Measurements from ENCODE around the gene YIPF5. TPM values are rescaled to one million over a fixed set of nuclear protein-coding genes. Genes with fewer than 3 reads are reported as not detected.

YIPF5 gene
- 35.8 TPM for polyA plus RNA-seq (2013, experiment 1 of 4)
- 39.9 TPM for polyA plus RNA-seq (2013, experiment 2 of 4)
- 33.6 TPM for polyA plus RNA-seq (2013, experiment 3 of 4)
- 41.7 TPM for polyA plus RNA-seq (2013, experiment 4 of 4)

GRCh38 chr5:144170276-144171024 lies at the start of gene YIPF5, which contains the start of gene KCTD16:
TSS of gene YIPF5 (minus strand) at chr5:144170659. CDS start at chr5:144169955, 704 bp downstream.
TSS of gene KCTD16 (plus strand) at chr5:144170873.
- H3K4me3 ChIP-seq (ENCODE audit: insufficient read depth, low read depth, low read length) = peak within 1 kb of the TSS; percentile 84
- peaks cover under 1% of the 10 kb centered on the region for H3K36me3 ChIP-seq (ENCODE audit: control insufficient read depth, insufficient read depth, low read length)
- H3K9me3 ChIP-seq (ENCODE audit: control insufficient read depth, low read length) = no peaks in the 10 kb centered on the region
- peak within 1 kb of the TSS; percentile 17 for H3K27ac ChIP-seq (ENCODE audit: insufficient read depth, low read depth, low read length, poor library complexity, severe bottlenecking)
- 0 to 1% methylated on average over 37 to 39 of the region's 39 CpGs for WGBS, 2 experiments
- H3K27me3 ChIP-seq (ENCODE audit: control insufficient read depth, insufficient read depth, low read length, poor library complexity, severe bottlenecking) = no peaks in the 10 kb centered on the region
- H3K4me1 ChIP-seq (ENCODE audit: control insufficient read depth, insufficient read depth, low read length) = peaks cover 12% of the 10 kb centered on the region

DNA sequence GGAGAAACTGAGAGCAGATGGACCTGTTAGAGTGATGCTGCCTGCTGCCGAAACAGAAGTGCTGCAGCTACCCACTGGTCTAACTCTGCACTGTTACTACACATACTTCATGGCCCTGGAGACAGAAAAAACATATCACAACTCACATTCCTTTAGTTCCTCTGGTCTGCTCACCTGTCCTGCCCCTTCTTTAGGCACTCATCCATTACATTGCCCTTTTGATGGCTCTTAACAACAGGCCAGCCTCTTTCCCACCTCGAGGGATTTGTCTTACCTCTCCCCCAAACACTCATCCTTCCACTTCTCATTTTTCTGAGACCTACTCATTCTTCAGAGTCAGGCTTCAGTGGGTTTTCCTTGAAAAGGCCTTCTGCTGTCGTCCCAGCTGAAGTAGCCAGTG lies 49.4 kb upstream of the YIPF5 start:
- 88 to 89% methylated on average over 3 of the region's 3 CpGs for WGBS, 2 experiments
- Histone ChIP-seq H3K4me1 (ENCODE audit: control insufficient read depth, insufficient read depth, low read length) (no peaks in the 10 kb centered on the region), H3K27ac (ENCODE audit: insufficient read depth, low read depth, low read length, poor library complexity, severe bottlenecking) (no peak overlapping the region), H3K9me3 (ENCODE audit: control insufficient read depth, low read length) (no peaks in the 10 kb centered on the region), H3K27me3 (ENCODE audit: control insufficient read depth, insufficient read depth, low read length, poor library complexity, severe bottlenecking) (no peaks in the 10 kb centered on the region), H3K36me3 (ENCODE audit: control insufficient read depth, insufficient read depth, low read length) (no peaks in the 10 kb centered on the region), H3K4me3 (ENCODE audit: insufficient read depth, low read depth, low read length) (no peak overlapping the region)

GRCh38 chr5:144210655-144211054 lies 40.2 kb upstream of the YIPF5 start:
- no peaks in the 10 kb centered on the region for H3K4me1 ChIP-seq (ENCODE audit: control insufficient read depth, insufficient read depth, low read length)
- H3K4me3 ChIP-seq (ENCODE audit: insufficient read depth, low read depth, low read length) = no peak overlapping the region
- H3K36me3 ChIP-seq (ENCODE audit: control insufficient read depth, insufficient read depth, low read length) = no peaks in the 10 kb centered on the region
- no peaks in the 10 kb centered on the region for H3K9me3 ChIP-seq (ENCODE audit: control insufficient read depth, low read length)
- H3K27ac ChIP-seq (ENCODE audit: insufficient read depth, low read depth, low read length, poor library complexity, severe bottlenecking) = no peak overlapping the region
- WGBS, 2 experiments = 89 to 100% methylated on average over 1 of the region's 1 CpG
- peaks cover 14% of the 10 kb centered on the region for H3K27me3 ChIP-seq (ENCODE audit: control insufficient read depth, insufficient read depth, low read length, poor library complexity, severe bottlenecking)

DNA sequence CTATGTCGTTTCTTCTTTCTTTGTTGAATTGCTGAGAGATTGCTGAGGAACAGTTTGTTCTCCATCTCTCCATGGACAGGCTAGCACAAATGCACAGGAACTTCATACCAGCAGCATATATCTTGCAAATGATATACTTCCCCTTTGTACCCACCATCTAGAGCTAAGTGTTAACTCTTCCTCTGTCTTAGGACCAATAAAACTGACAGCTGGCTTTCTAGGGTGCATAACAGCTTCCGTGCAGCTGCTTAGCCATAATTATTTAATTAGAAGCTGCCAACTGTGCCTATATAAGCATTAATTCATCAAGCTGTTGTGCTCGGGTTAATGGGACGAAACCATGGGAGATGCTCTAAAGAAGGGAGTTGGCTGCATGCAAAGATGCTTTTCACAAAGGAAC lies 38.9 kb upstream of the YIPF5 start:
- Histone ChIP-seq H3K27me3 (ENCODE audit: control insufficient read depth, insufficient read depth, low read length, poor library complexity, severe bottlenecking) (peaks cover 25% of the 10 kb centered on the region), H3K27ac (ENCODE audit: insufficient read depth, low read depth, low read length, poor library complexity, severe bottlenecking) (no peak overlapping the region), H3K4me1 (ENCODE audit: control insufficient read depth, insufficient read depth, low read length) (peaks cover under 1% of the 10 kb centered on the region), H3K9me3 (ENCODE audit: control insufficient read depth, low read length) (no peaks in the 10 kb centered on the region), H3K4me3 (ENCODE audit: insufficient read depth, low read depth, low read length) (no peak overlapping the region), H3K36me3 (ENCODE audit: control insufficient read depth, insufficient read depth, low read length) (no peaks in the 10 kb centered on the region)
- WGBS, 2 experiments = 88 to 92% methylated on average over 3 to 4 of the region's 4 CpGs

DNA sequence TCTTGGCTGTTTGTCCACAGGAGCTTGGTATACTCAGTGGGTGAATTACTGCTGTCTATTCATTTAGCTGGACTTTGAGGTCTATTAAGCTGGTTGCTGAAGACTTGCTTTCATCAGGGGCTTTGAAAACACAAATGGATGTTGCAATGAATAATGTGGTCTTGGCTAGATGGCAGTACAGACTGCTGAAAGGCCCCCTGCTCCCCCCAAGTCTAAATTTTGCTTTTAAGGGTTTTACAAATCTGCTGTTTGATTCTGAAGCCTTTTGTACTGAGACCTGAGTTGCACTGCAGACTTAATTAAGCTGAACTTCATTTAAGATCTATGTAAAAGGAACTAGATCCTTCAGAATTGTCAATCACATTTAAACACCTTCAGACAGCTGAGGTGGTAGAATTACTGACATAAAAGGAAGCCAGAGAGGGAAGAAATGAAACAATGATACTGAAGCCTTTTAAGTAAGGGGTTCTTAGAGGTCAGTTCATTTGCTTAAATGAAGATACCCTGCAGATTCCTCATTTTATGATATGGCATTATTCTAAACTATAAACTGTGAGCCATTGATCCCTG lies 37.5 kb upstream of the YIPF5 start:
- Histone ChIP-seq H3K9me3 (ENCODE audit: control insufficient read depth, low read length) (no peaks in the 10 kb centered on the region), H3K27me3 (ENCODE audit: control insufficient read depth, insufficient read depth, low read length, poor library complexity, severe bottlenecking) (peaks cover 27% of the 10 kb centered on the region), H3K4me3 (ENCODE audit: insufficient read depth, low read depth, low read length) (no peak overlapping the region), H3K4me1 (ENCODE audit: control insufficient read depth, insufficient read depth, low read length) (peaks cover 5% of the 10 kb centered on the region), H3K36me3 (ENCODE audit: control insufficient read depth, insufficient read depth, low read length) (no peaks in the 10 kb centered on the region), H3K27ac (ENCODE audit: insufficient read depth, low read depth, low read length, poor library complexity, severe bottlenecking) (no peak overlapping the region)

GRCh38 chr5:144206141-144206540 lies 35.7 kb upstream of the YIPF5 start:
- H3K27ac ChIP-seq (ENCODE audit: insufficient read depth, low read depth, low read length, poor library complexity, severe bottlenecking) = no peak overlapping the region
- WGBS, 2 experiments = 100% methylated on average over 1 of the region's 2 CpGs; no CpG with 5 or more reads in 1 of the 2 experiments
- H3K4me3 ChIP-seq (ENCODE audit: insufficient read depth, low read depth, low read length) = no peak overlapping the region
- H3K27me3 ChIP-seq (ENCODE audit: control insufficient read depth, insufficient read depth, low read length, poor library complexity, severe bottlenecking) = peaks cover 27% of the 10 kb centered on the region
- H3K4me1 ChIP-seq (ENCODE audit: control insufficient read depth, insufficient read depth, low read length) = peaks cover 5% of the 10 kb centered on the region
- H3K9me3 ChIP-seq (ENCODE audit: control insufficient read depth, low read length) = no peaks in the 10 kb centered on the region
- no peaks in the 10 kb centered on the region for H3K36me3 ChIP-seq (ENCODE audit: control insufficient read depth, insufficient read depth, low read length)

GRCh38 chr5:144205141-144205551 lies 34.7 kb upstream of the YIPF5 start:
- H3K4me1 ChIP-seq (ENCODE audit: control insufficient read depth, insufficient read depth, low read length) = peaks cover 5% of the 10 kb centered on the region
- peaks cover 27% of the 10 kb centered on the region for H3K27me3 ChIP-seq (ENCODE audit: control insufficient read depth, insufficient read depth, low read length, poor library complexity, severe bottlenecking)
- H3K9me3 ChIP-seq (ENCODE audit: control insufficient read depth, low read length) = no peaks in the 10 kb centered on the region
- H3K4me3 ChIP-seq (ENCODE audit: insufficient read depth, low read depth, low read length) = peak overlapping the region; percentile 40
- no peaks in the 10 kb centered on the region for H3K36me3 ChIP-seq (ENCODE audit: control insufficient read depth, insufficient read depth, low read length)
- H3K27ac ChIP-seq (ENCODE audit: insufficient read depth, low read depth, low read length, poor library complexity, severe bottlenecking) = no peak overlapping the region
- 1 to 2% methylated on average over 31 of the region's 31 CpGs for WGBS, 2 experiments

DNA sequence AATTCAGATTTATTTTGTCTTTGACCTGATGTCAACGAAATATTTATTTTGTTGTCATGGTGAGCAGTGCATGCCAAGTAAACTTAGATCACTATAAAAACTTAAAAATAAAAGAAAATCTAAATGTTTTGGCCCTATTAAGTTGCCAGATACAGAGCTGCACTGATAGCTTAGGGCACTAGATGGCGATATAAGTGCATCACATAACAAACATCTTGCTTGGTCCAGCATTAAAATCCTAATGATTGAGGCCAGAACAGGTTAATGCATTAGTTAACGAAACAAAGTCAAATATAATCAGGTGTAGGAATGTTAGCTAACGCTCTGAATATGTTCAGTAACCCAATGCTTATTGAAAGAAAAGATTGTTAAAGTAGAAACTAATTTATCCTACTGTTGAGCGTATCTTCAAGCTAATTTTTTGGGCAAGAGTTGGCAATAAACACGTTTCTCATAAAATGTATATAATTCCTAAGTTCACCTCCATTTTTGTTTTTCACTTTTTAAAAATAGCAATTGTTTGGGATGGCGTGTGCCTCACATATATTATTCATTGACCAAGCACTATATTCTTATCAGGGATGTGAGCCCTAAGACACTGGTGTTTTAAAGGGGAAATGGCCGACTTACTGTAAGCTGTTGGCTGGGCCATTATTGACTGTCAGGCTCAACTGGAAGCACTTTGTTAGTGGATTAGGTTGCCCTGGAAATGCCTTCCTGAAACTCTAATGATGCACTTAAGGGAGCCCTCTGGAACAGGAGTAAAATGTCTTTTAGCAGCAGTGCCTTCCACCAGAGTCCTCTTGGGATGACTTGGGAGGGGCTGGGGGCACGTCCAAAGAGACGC lies 33.5 kb upstream of the YIPF5 start:
- H3K4me3 ChIP-seq (ENCODE audit: insufficient read depth, low read depth, low read length) = no peak overlapping the region
- H3K27me3 ChIP-seq (ENCODE audit: control insufficient read depth, insufficient read depth, low read length, poor library complexity, severe bottlenecking) = peaks cover 27% of the 10 kb centered on the region
- no peak overlapping the region for H3K27ac ChIP-seq (ENCODE audit: insufficient read depth, low read depth, low read length, poor library complexity, severe bottlenecking)
- H3K36me3 ChIP-seq (ENCODE audit: control insufficient read depth, insufficient read depth, low read length) = no peaks in the 10 kb centered on the region
- H3K9me3 ChIP-seq (ENCODE audit: control insufficient read depth, low read length) = no peaks in the 10 kb centered on the region
- peaks cover 5% of the 10 kb centered on the region for H3K4me1 ChIP-seq (ENCODE audit: control insufficient read depth, insufficient read depth, low read length)
- 51 to 58% methylated on average over 6 to 9 of the region's 10 CpGs for WGBS, 2 experiments

- H3K36me3 ChIP-seq (ENCODE audit: control insufficient read depth, insufficient read depth, low read length) = no peaks in the 10 kb centered on the region
- no peak overlapping the region for H3K27ac ChIP-seq (ENCODE audit: insufficient read depth, low read depth, low read length, poor library complexity, severe bottlenecking)
- WGBS, 2 experiments = 100% methylated on average over 1 of the region's 1 CpG
- H3K4me1 ChIP-seq (ENCODE audit: control insufficient read depth, insufficient read depth, low read length) = peaks cover 5% of the 10 kb centered on the region
- peaks cover 27% of the 10 kb centered on the region for H3K27me3 ChIP-seq (ENCODE audit: control insufficient read depth, insufficient read depth, low read length, poor library complexity, severe bottlenecking)
- H3K4me3 ChIP-seq (ENCODE audit: insufficient read depth, low read depth, low read length) = no peak overlapping the region
- no peaks in the 10 kb centered on the region for H3K9me3 ChIP-seq (ENCODE audit: control insufficient read depth, low read length)
These were observed 32.3 kb upstream of the YIPF5 start for GRCh38 chr5:144202726-144203125.

GRCh38 chr5:144202072-144202471 lies 31.6 kb upstream of the YIPF5 start:
- no peaks in the 10 kb centered on the region for H3K9me3 ChIP-seq (ENCODE audit: control insufficient read depth, low read length)
- WGBS, 2 experiments = 88 to 90% methylated on average over 10 of the region's 10 CpGs
- H3K27ac ChIP-seq (ENCODE audit: insufficient read depth, low read depth, low read length, poor library complexity, severe bottlenecking) = no peak overlapping the region
- no peaks in the 10 kb centered on the region for H3K36me3 ChIP-seq (ENCODE audit: control insufficient read depth, insufficient read depth, low read length)
- peaks cover 5% of the 10 kb centered on the region for H3K4me1 ChIP-seq (ENCODE audit: control insufficient read depth, insufficient read depth, low read length)
- H3K4me3 ChIP-seq (ENCODE audit: insufficient read depth, low read depth, low read length) = no peak overlapping the region
- peaks cover 27% of the 10 kb centered on the region for H3K27me3 ChIP-seq (ENCODE audit: control insufficient read depth, insufficient read depth, low read length, poor library complexity, severe bottlenecking)

Data from ectodermal cell (in vitro differentiated cells).